HG03280 (cell line): ENCODE results near the gene LDB2.
"Not testable (repeated sequence)": the region's sequence is repeated elsewhere in the genome, so short reads cannot be mapped to it uniquely, and the experiment has no call there.

Experiments
- ATAC-seq: cut with Tn5 transposase; IDR thresholded peaks from one replicate; pipeline ENCODE4 v1.9.1; 2021; ENCODE audit warnings: mild to moderate bottlenecking, moderate library complexity; ENCODE audit not compliant: unreplicated experiment

Gene LDB2

GRCh38 chr4:16897991-16898827 is at the start of gene LDB2:
LDB2 (minus strand) TSS chr4:16898645.
- no peak for ATAC-seq

- ATAC-seq = no peak
Measured at GRCh38 chr4:16942491-16942890, 44.0 kb upstream of the LDB2 start.

GRCh38 chr4:16939178-16939577 is 40.7 kb upstream of the LDB2 start:
- ATAC-seq = no peak

GRCh38 chr4:16938512-16939040 is 40.1 kb upstream of the LDB2 start:
- no peak for ATAC-seq

GRCh38 chr4:16931339-16932305 is 33.2 kb upstream of the LDB2 start:
- ATAC-seq = no peak

- no peak for ATAC-seq
Measured at GRCh38 chr4:16926214-16926613, 27.8 kb upstream of the LDB2 start.

- ATAC-seq = not testable (repeated sequence)
Measured at GRCh38 chr4:16918716-16919115, 20.3 kb upstream of the LDB2 start.

- ATAC-seq = peak; percentile 92
Measured at GRCh38 chr4:16916719-16917337, 18.4 kb upstream of the LDB2 start.

GRCh38 chr4:16916031-16916430 is 17.6 kb upstream of the LDB2 start:
- no peak for ATAC-seq

- no peak for ATAC-seq
Measured at GRCh38 chr4:16914208-16914607, 15.8 kb upstream of the LDB2 start.

GRCh38 chr4:16912896-16913295 is 14.5 kb upstream of the LDB2 start:
- ATAC-seq = no peak

GRCh38 chr4:16909281-16909680 is 10.8 kb upstream of the LDB2 start:
- no peak for ATAC-seq

GRCh38 chr4:16908377-16909021 is 10.1 kb upstream of the LDB2 start:
- no peak for ATAC-seq

- no peak for ATAC-seq
Measured at GRCh38 chr4:16900325-16900724, 1.9 kb upstream of the LDB2 start.

- ATAC-seq = no peak
Measured at GRCh38 chr4:16896881-16897750, 1.3 kb downstream of the LDB2 start.

GRCh38 chr4:16894406-16894805 is 4.0 kb downstream of the LDB2 start:
- ATAC-seq = no peak

- ATAC-seq = no peak
Measured at GRCh38 chr4:16893141-16893651, 5.2 kb downstream of the LDB2 start.

GRCh38 chr4:16890651-16891050 is 7.8 kb downstream of the LDB2 start:
- ATAC-seq = no peak

- ATAC-seq = no peak
Measured at GRCh38 chr4:16889945-16890344, 8.5 kb downstream of the LDB2 start.
